Neural progenitor cell (in vitro differentiated cells): ENCODE data around the gene WDR35.

Experiments
- CTCF ChIP-seq: fragments of 200-600 bp; sonication (generic); IDR thresholded peaks from 2 replicates; pipeline ENCODE4 v1.5.1; 2017; ENCODE audit warnings: antibody characterized with exemption, mild to moderate bottlenecking
- EZH2 ChIP-seq: fragments of 200-600 bp; sonication (generic); IDR thresholded peaks from 2 replicates; pipeline ENCODE4 v1.6.1; 2017; ENCODE audit warnings: antibody characterized with exemption, mild to moderate bottlenecking, moderate library complexity

- TF ChIP-seq CTCF (no peak), EZH2 (no peak)
These were observed 108.5 kb downstream of the WDR35 start for GRCh38 chr2:19881221-19881907.
